OCI-LY7 (cell line): ENCODE data around the gene COQ8A. TPM values are rescaled to one million over a fixed set of nuclear protein-coding genes. Genes with fewer than 3 reads are reported as not detected.

ENCODE experiments used
- BruUV-seq: library from RNA; stranded (reverse); fragments of 400-500 nt; replicated peaks from 2 replicates; lab custom pipeline; 2021; lab: Mats Ljungman, UMichigan
- CTCF ChIA-PET: fragments of 300-600 bp; sonication (Branson Sonifier 250); formaldehyde crosslinking; loops from one replicate; lab custom pipeline; 2022; ENCODE audit warnings: antibody characterized with exemption; ENCODE audit not compliant: unreplicated experiment; lab: Charles Lee
- POLR2A ChIA-PET: fragments of 300-600 bp; sonication (Branson Sonifier 250); formaldehyde crosslinking; loops from one replicate; lab custom pipeline; 2022; ENCODE audit warnings: antibody characterized with exemption; lab: Charles Lee
- DNase-seq: peaks from one replicate; pipeline ENCODE4 v3.0.0-alpha.2; 2015; ENCODE audit warnings: low spot score
- H2AFZ ChIP-seq: fragments of 200-600 bp; sonication (generic), shearing (Covaris generic); 2 replicates; pipeline ENCODE4 v1.6.1; 2014; ENCODE audit warnings: mild to moderate bottlenecking, antibody characterized with exemption, low read length, moderate library complexity
- H3K27ac ChIP-seq: fragments of 200-600 bp; sonication (generic); 2 replicates; pipeline ENCODE4 v1.5.1; 2014; ENCODE audit warnings: mixed run types, low read depth, mild to moderate bottlenecking, moderate library complexity, low read length, inconsistent platforms; ENCODE audit not compliant: poor library complexity, severe bottlenecking
- H3K36me3 ChIP-seq: fragments of 200-600 bp; sonication (generic); 2 replicates; pipeline ENCODE4 v1.6.1; 2014; ENCODE audit warnings: mild to moderate bottlenecking, antibody characterized with exemption, low read length, moderate library complexity, mixed read lengths; ENCODE audit not compliant: insufficient read depth
- H3K4me1 ChIP-seq: fragments of 200-600 bp; sonication (generic); 2 replicates; pipeline ENCODE4 v1.5.1; 2014; ENCODE audit warnings: mild to moderate bottlenecking, low read length; ENCODE audit not compliant: insufficient read depth, poor library complexity, severe bottlenecking
- H3K4me2 ChIP-seq: fragments of 200-600 bp; sonication (generic); 2 replicates; pipeline ENCODE4 v1.6.1; 2014; ENCODE audit warnings: mild to moderate bottlenecking, low read length
- H3K4me3 ChIP-seq: fragments of 200-600 bp; sonication (generic); 2 replicates; pipeline ENCODE4 v1.5.1; 2014; ENCODE audit warnings: mild to moderate bottlenecking, low read depth, low read length; ENCODE audit not compliant: poor library complexity, severe bottlenecking
- H3K79me2 ChIP-seq: fragments of 200-600 bp; sonication (generic); 2 replicates; pipeline ENCODE4 v1.6.1; 2016; ENCODE audit warnings: low read depth, mild to moderate bottlenecking, low read length, moderate library complexity, mixed read lengths; ENCODE audit not compliant: insufficient read depth
- H3K9me2 ChIP-seq: fragments of 200-600 bp; sonication (generic); 2 replicates; pipeline ENCODE4 v1.6.1; 2016; ENCODE audit warnings: mild to moderate bottlenecking, low read length, mixed read lengths; ENCODE audit not compliant: insufficient read depth
- H3K9me3 ChIP-seq: fragments of 200-600 bp; sonication (generic); 2 replicates; pipeline ENCODE4 v1.6.1; 2014; ENCODE audit warnings: mild to moderate bottlenecking, mixed run types, low read length, mixed read lengths
- H4K20me1 ChIP-seq: fragments of 200-600 bp; sonication (generic); 2 replicates; pipeline ENCODE4 v1.6.1; 2014; ENCODE audit warnings: mild to moderate bottlenecking, antibody characterized with exemption, low read length, moderate library complexity, mixed read lengths; ENCODE audit not compliant: insufficient read depth
- CTCF ChIP-seq: fragments of 200-600 bp; sonication (generic); conservative IDR thresholded peaks from 2 replicates; pipeline ENCODE4 v1.5.1; 2014; ENCODE audit warnings: mild to moderate bottlenecking, antibody characterized with exemption, low read length, moderate library complexity, mixed read lengths
- EZH2phosphoT487 ChIP-seq: fragments of 200-600 bp; sonication (generic); IDR thresholded peaks from 2 replicates; pipeline ENCODE4 v1.6.1; 2018; ENCODE audit warnings: low read depth, borderline replicate concordance, mild to moderate bottlenecking, mixed run types, antibody characterized with exemption, low read length, moderate library complexity, mixed read lengths
- intact Hi-C: fragments of 100-400 bp; cut with micrococcal nuclease; formaldehyde crosslinking; loops from one replicate; pipeline ENCODE4 v1.10.0; 2022; ENCODE audit not compliant: unreplicated experiment
- total RNA-seq, 2 experiments: library from RNA; depleted of rRNA in 1 of 2; stranded (reverse); fragments of >200 nt in 1 of 2; shearing (Covaris generic) in 1 of 2; gene quantifications; 2 replicates each; pipeline ENCODE4 v1.2.3, GENCODE V29; 2014 to 2022

COQ8A gene
- total RNA-seq, 2 experiments from 2014 or later = 19.4 to 19.6 TPM

- Histone ChIP-seq H3K4me2 (no peak overlapping the region), H4K20me1 (no peaks in the 10 kb centered on the region; the same call in 1 of the 2 replicates), H3K79me2 (no peaks in the 10 kb centered on the region), H3K27ac (no peak overlapping the region), H3K9me3 (no peaks in the 10 kb centered on the region), H3K4me1 (peaks cover 12% of the 10 kb centered on the region), H2AFZ (no peak overlapping the region), H3K36me3 (no peaks in the 10 kb centered on the region), H3K4me3 (no peak overlapping the region), H3K9me2 (no peaks in the 10 kb centered on the region)
- no TSS peak for BruUV-seq
- ChIA-PET CTCF (interaction anchor here (0.6 kb wide), 1 partner anchor 309 kb away, joined by 3 read pairs; no protein-coding TSS in a partner anchor), POLR2A (interaction anchor here (0.5 kb wide), 1 partner anchor 97 kb away, joined by 5 read pairs; no protein-coding TSS in a partner anchor)
- TF ChIP-seq CTCF (no peak), EZH2phosphoT487 (no peak)
- intact Hi-C loops = no loop called here
- DNase-seq = no peak
Observed at GRCh38 chr1:226945106-226945857, 5.2 kb downstream of the COQ8A start.

- ChIA-PET CTCF (interaction anchor here (0.6 kb wide), 1 partner anchor 310 kb away, joined by 3 read pairs; no protein-coding TSS in a partner anchor), POLR2A (interaction anchor here (0.5 kb wide), 1 partner anchor 97 kb away, joined by 5 read pairs; no protein-coding TSS in a partner anchor)
- H3K27ac ChIP-seq = no peak overlapping the region
Observed at GRCh38 chr1:226945858-226946245, 5.8 kb downstream of the COQ8A start.

More at GRCh38 chr1:226945858-226946245, 5.8 kb downstream of the COQ8A start:
- no peak for DNase-seq
- Histone ChIP-seq H3K36me3 (no peaks in the 10 kb centered on the region), H3K9me2 (no peaks in the 10 kb centered on the region), H3K4me2 (no peak overlapping the region), H3K9me3 (no peaks in the 10 kb centered on the region), H2AFZ (no peak overlapping the region), H4K20me1 (no peaks in the 10 kb centered on the region; the same call in 1 of the 2 replicates), H3K79me2 (no peaks in the 10 kb centered on the region), H3K4me3 (no peak overlapping the region), H3K4me1 (peaks cover 8% of the 10 kb centered on the region)
- no TSS peak for BruUV-seq
- intact Hi-C loops = no loop called here
- TF ChIP-seq EZH2phosphoT487 (no peak), CTCF (no peak)
